HG03103 (cell line): Measurements from ENCODE around the gene KRABD2.
"Not testable (repeated sequence)": the region's sequence is repeated elsewhere in the genome, so short reads cannot be mapped to it uniquely, and the experiment has no call there.

ENCODE experiments used
- ATAC-seq: cut with Tn5 transposase; IDR thresholded peaks from one replicate; pipeline ENCODE4 v1.9.1; 2021; ENCODE audit warnings: low read depth; ENCODE audit not compliant: unreplicated experiment

The KRABD2 gene

GRCh38 chr17:8393470-8394231 lies 17.1 kb upstream of the KRABD2 start:
- no peak for ATAC-seq

DNA sequence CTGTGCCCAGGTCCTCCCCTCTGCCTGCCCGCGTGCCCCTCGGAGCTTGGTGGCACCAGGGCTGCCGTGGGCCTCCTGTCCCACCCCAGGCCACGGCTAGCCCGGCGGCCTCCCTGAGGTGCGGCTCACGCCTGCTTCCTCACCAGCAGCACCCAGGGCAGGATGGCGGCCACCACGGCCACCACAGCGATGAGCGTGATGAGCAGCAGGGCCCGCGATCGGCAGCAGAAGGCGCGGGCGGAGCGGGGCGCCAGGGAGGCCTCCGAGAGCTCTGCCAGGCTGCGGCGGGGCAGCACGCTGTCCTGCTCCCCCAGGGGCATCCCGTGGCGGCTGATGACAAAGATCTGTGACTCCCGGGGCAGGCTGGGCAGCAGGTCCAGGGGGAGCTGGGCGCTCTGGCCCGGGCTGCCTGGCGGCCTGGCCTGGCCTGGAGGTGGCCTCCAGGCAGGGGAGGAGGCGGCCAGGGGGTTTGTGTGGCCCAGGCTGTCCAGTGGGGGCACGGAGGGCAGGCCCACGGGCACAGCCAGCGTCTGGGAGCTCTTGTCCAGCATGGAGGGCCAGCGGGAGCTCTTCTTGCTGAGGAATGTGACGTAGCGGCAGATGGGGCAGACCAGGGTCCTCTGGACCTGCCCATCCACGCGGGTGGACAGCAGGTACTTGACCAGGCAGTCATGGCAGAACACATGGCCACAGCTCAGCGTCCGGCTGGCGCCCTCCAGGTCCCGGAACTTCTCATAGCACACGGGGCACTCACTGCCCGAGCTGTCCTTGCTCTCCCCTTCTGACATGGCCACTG lies 16.4 kb upstream of the KRABD2 start:
- ATAC-seq = no peak

GRCh38 chr17:8392274-8392673 lies 15.8 kb upstream of the KRABD2 start:
- ATAC-seq = no peak

- ATAC-seq = no peak
Observed at GRCh38 chr17:8391711-8392110, 15.2 kb upstream of the KRABD2 start.

DNA sequence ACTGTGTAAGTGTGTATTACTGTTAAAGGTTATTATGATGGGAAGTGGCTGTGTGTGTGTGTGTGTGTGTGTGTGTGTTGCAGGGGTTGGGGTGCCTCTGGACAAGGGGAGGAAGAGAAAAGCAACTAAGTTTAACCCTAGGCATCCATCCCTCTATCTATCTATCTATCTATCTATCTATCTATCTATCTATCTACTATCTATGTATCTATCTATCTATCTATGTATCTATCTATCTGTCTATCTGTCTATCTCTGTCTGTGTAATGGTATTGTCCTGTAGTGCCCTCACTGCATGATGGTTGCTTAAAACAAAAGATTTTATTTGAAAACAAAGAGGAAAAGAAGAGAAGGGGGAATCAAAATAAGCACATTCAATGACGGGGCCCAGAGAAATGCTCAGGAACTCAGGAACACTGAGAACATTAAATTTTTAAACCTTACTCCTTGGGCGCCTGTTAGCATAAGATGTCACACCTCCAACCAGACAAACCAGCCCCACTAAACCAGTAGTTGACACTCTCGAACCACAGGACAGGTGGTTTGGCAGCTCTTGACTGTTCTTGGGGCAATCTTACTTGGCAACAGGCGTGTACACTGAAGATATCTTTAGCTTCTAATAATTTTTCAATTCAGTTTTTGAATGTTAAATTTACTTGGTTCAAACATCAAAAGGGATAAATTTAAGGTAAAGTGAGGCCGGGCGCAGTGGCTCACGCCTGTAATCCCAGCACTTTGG lies 11.6 kb upstream of the KRABD2 start:
- no peak for ATAC-seq

GRCh38 chr17:8386841-8387240 lies 10.3 kb upstream of the KRABD2 start:
- no peak for ATAC-seq

DNA sequence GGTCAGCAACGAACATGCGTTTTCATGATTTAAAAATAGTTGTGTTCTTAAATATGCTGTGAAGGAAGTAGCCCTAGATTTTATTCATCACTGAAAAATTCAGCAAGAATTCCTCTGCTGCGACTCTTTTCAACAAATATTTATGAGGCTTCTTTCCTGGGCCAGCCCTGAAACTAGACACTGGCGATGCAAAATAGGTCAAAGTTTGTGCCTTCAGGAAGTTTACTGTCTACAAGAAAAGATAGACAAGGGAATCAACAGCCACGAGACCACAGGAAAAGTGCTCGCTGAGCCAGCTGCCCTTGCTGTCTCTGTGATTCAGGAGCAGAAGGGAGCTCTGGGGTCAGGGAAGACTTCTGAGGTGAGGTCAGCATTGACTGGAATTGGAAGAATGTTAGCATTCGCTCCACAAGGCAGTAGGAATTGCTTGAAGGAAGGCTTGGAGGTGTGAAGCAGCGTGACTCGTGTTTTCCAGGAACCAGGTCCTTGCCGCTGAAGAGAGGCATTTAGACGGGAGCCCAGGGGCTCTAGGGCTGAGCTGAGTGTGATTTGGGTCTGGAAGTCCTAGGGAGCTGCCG lies 8.4 kb upstream of the KRABD2 start:
- no peak for ATAC-seq

DNA sequence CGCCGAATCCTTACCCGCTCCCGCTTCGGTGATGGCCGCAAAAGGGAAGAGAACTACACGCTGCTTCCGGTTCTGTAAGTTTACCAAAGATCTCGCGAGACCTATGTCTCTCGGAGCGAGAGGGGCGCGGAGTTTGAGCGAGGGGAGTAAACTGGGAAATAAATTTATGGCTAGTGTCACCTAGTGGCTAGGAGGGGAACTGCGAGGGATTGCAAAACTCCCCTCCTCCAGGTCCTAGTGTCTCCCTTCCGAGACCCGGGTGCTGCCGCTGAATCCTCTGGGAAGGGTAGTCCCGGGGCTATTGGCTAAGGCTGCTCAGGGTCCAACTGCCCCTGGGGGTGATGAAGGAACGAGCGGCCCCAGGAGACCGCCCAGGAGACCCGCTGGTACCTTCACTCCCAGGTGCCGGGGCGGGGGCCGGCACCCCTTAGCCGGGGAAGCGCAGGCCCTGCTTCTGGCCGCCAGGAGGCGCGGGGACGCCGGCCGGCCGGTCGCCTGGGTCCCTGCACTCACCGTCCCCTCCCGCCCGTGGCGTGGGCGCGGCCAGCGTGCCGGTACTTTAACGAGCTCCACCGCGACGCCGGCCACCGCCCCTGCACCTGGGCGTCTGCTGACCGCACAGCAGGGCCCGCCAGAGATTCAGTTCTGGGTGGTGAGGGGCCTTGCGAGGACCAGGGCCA lies 6.8 kb upstream of the KRABD2 start, which contains the start of gene RPL26:
Gene RPL26 (minus strand): TSS at position 51 of the 680 bp plus-strand sequence. CDS start 883 bp downstream, outside the sequence.
- peak; percentile 75 for ATAC-seq

- no peak for ATAC-seq
Observed at GRCh38 chr17:8382880-8383142, 6.3 kb upstream of the KRABD2 start.

GRCh38 chr17:8382052-8382879 lies 5.8 kb upstream of the KRABD2 start:
- ATAC-seq = no peak

DNA sequence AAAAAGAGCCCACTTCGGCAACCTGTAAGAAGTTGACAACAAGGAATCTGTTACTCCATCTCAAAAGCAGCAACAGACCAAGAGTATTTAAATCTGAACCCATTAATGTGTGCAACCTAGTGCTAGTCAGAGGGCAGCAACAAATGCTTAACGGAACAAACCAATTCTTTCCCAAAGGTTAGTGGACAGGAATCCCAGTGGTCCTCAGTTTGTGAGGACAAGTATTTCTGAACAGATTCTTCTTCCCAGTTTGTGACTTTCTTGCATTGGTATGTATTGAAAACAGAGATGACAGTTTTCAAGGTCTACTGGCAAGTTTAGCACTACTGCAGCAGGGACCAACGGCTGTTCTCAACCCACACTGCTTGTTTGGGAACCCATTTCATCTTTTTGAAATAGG lies 3.5 kb upstream of the KRABD2 start:
- no peak for ATAC-seq

GRCh38 chr17:8378117-8378516 lies 1.6 kb upstream of the KRABD2 start:
- not testable (repeated sequence) for ATAC-seq

DNA sequence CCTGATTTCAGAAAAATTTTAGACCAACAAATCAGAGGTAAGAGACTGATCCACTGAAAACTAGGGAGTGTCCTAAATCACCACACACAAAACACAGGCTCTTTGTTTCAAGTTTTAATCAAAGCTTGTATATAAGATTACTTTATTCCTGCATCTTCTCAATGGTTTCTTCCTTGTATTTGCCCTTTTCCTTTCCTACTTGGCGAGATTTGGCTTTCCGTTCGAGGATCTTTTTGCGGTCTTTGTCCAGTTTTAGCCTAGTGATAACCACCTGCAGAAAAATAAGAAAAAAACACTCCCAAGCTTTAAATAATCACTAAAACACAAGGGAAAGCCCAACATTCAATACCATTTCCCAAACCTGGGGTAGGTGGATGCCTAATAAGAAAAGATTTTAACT lies 918 bp upstream of the KRABD2 start:
- no peak for ATAC-seq

- no peak for ATAC-seq
Observed at GRCh38 chr17:8375738-8376259, 705 bp downstream of the KRABD2 start.

- not testable (repeated sequence) for ATAC-seq
Observed at GRCh38 chr17:8373856-8374255, 2.6 kb downstream of the KRABD2 start.

- no peak for ATAC-seq
Observed at GRCh38 chr17:8372422-8372821, 4.1 kb downstream of the KRABD2 start.

- no peak for ATAC-seq
Observed at GRCh38 chr17:8371786-8372185, 4.7 kb downstream of the KRABD2 start.

- ATAC-seq = no peak
Observed at GRCh38 chr17:8369944-8370343, 6.6 kb downstream of the KRABD2 start.

- ATAC-seq = no peak
Observed at GRCh38 chr17:8368193-8368592, 8.3 kb downstream of the KRABD2 start.
